Endodermal cell (in vitro differentiated cells): ENCODE data around the gene PDLIM4. TPM values are rescaled to one million over a fixed set of nuclear protein-coding genes. Genes with fewer than 3 reads are reported as not detected.

Source experiments
- DNase-seq: peaks from one replicate; pipeline ENCODE4 v3.0.0-alpha.2; 2017
- H3K27ac ChIP-seq: 2 replicates; pipeline ENCODE4 v1.5.1; 2013; ENCODE audit warnings: mild to moderate bottlenecking, low read depth, low read length, moderate library complexity
- H3K27me3 ChIP-seq: 2 replicates; pipeline ENCODE4 v1.6.1; 2013; ENCODE audit warnings: mild to moderate bottlenecking, low read length, moderate library complexity; ENCODE audit not compliant: insufficient read depth, control insufficient read depth, poor library complexity, severe bottlenecking
- H3K36me3 ChIP-seq: 2 replicates; pipeline ENCODE4 v1.7.0; 2013; ENCODE audit warnings: mild to moderate bottlenecking, low read length, moderate library complexity; ENCODE audit not compliant: control insufficient read depth, insufficient read depth
- H3K4me1 ChIP-seq: one replicate; pipeline ENCODE4 v1.7.0; 2013; ENCODE audit warnings: low read length; ENCODE audit not compliant: control insufficient read depth, insufficient read depth
- H3K4me3 ChIP-seq: 2 replicates; pipeline ENCODE4 v1.5.1; 2013; ENCODE audit warnings: mild to moderate bottlenecking, low read length, moderate library complexity
- H3K9ac ChIP-seq: 2 replicates; pipeline ENCODE4 v1.6.1; 2013; ENCODE audit warnings: mild to moderate bottlenecking, low read length, moderate library complexity; ENCODE audit not compliant: poor library complexity, severe bottlenecking; ENCODE audit errors: extremely low read depth
- H3K9me3 ChIP-seq: 2 replicates; pipeline ENCODE4 v1.6.1; 2013; ENCODE audit warnings: mild to moderate bottlenecking, low read length, moderate library complexity; ENCODE audit not compliant: control insufficient read depth
- H3K27ac Mint-ChIP-seq: 2 replicates; pipeline ENCODE4 v1.8.0; 2020; ENCODE audit warnings: mixed read lengths
- H3K27me3 Mint-ChIP-seq: 2 replicates; pipeline ENCODE4 v1.8.0; 2021; ENCODE audit warnings: mild to moderate bottlenecking, mixed read lengths; ENCODE audit not compliant: insufficient read depth
- H3K36me3 Mint-ChIP-seq: 2 replicates; pipeline ENCODE4 v1.8.0; 2020; ENCODE audit warnings: low read depth, mixed read lengths
- H3K4me1 Mint-ChIP-seq: 2 replicates; pipeline ENCODE4 v1.8.0; 2020; ENCODE audit warnings: mixed read lengths
- H3K4me3 Mint-ChIP-seq: 2 replicates; pipeline ENCODE4 v1.8.0; 2020; ENCODE audit warnings: mild to moderate bottlenecking, moderate library complexity, mixed read lengths
- H3K9me3 Mint-ChIP-seq: 2 replicates; pipeline ENCODE4 v1.8.0; 2020; ENCODE audit warnings: mild to moderate bottlenecking, mixed read lengths
- CTCF ChIP-seq: fragments of 200-600 bp; sonication (generic); conservative IDR thresholded peaks from 2 replicates; pipeline ENCODE4 v1.5.0; 2021; ENCODE audit warnings: antibody characterized with exemption, mild to moderate bottlenecking
- WGBS, 2 experiments: methylation state at CpG; one replicate each; pipeline versions ENCODE4 v1.1.5 to v1.1.7; 2013; ENCODE audit warnings: missing lambda C conversion rate in 2 of 2, mixed read lengths in 1 of 2; ENCODE audit not compliant: insufficient coverage in 1 of 2, insufficient read length in 1 of 2; 5-methylcytosine and 5-hydroxymethylcytosine counted together
- total RNA-seq, 2 donors: library from RNA; stranded (reverse); fragmentation: NEBNext Ultra II Directional in 1 of 2; extraction: Animal tissue kit (Norgen Biotek cat#: 25700) in 1 of 2; gene quantifications; 2 replicates in 1 of 2; 3 replicates in 1 of 2; pipeline ENCODE4 v1.2.1, GENCODE V29; 2021

PDLIM4 gene
- total RNA-seq, 2 donors from 2014 or later: 9.0 to 11.2 TPM

- no peak for DNase-seq
- H3K36me3 Mint-ChIP-seq: no peaks in the 10 kb centered on the region
- no peaks in the 10 kb centered on the region for H3K27me3 ChIP-seq
- no peaks in the 10 kb centered on the region for H3K9me3 ChIP-seq
- H3K4me3 Mint-ChIP-seq: no peak overlapping the region
- no peak overlapping the region for H3K27ac ChIP-seq
- H3K27ac Mint-ChIP-seq: no peak overlapping the region
- H3K36me3 ChIP-seq: no peaks in the 10 kb centered on the region
- no peaks in the 10 kb centered on the region for H3K4me1 Mint-ChIP-seq
- peaks cover 3% of the 10 kb centered on the region for H3K27me3 Mint-ChIP-seq
- H3K4me1 ChIP-seq: no peaks in the 10 kb centered on the region
- no peak for TF ChIP-seq CTCF
- no peaks in the 10 kb centered on the region for H3K9me3 Mint-ChIP-seq
- H3K9ac ChIP-seq: no peak overlapping the region
- WGBS, 2 experiments: 92 to 96% methylated on average over 4 of the region's 4 CpGs
- H3K4me3 ChIP-seq: no peak overlapping the region
Measured at GRCh38 chr5:132313366-132313765, 55.9 kb downstream of the PDLIM4 start.

DNA sequence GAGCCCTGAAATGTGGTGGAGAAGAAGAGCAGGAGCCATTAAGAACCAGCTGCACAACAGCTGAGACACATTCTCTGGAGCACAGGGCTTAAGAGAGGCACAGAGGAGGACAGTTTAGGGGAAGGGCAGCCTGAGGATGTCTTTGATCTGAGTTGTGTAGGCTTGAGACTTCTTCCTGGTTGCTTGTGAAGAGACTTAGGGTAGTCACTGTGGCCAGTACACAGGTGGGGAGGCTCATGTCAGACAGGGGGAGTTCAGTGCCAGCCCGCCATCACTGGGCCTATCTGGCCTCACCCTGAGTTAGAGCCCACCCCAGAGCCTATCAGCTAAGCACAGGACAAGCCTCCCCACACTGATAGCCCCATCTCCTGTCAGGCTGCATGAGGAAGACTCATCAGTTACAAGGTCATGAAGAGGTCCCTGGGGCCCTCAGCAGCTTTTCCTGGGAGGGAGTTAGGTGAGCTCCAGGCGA lies 56.5 kb downstream of the PDLIM4 start:
- no peaks in the 10 kb centered on the region for H3K9me3 ChIP-seq
- Mint-ChIP-seq H3K4me3 (no peak overlapping the region), H3K36me3 (no peaks in the 10 kb centered on the region), H3K9me3 (no peaks in the 10 kb centered on the region), H3K27ac (no peak overlapping the region), H3K4me1 (no peaks in the 10 kb centered on the region), H3K27me3 (peaks cover 3% of the 10 kb centered on the region)
- H3K27me3 ChIP-seq: no peaks in the 10 kb centered on the region
- no peak for DNase-seq
- TF ChIP-seq CTCF: no peak
- H3K9ac ChIP-seq: no peak overlapping the region
- H3K27ac ChIP-seq: no peak overlapping the region
- WGBS, 2 experiments: 89 to 100% methylated on average over 1 to 2 of the region's 2 CpGs
- H3K4me1 ChIP-seq: no peaks in the 10 kb centered on the region
- no peaks in the 10 kb centered on the region for H3K36me3 ChIP-seq
- H3K4me3 ChIP-seq: no peak overlapping the region

GRCh38 chr5:132315529-132316067 lies 58.1 kb downstream of the PDLIM4 start:
- H3K27me3 ChIP-seq: no peaks in the 10 kb centered on the region
- H3K9ac ChIP-seq: no peak overlapping the region
- no peaks in the 10 kb centered on the region for H3K4me1 Mint-ChIP-seq
- peaks cover 3% of the 10 kb centered on the region for H3K27me3 Mint-ChIP-seq
- 72 to 91% methylated on average over 3 to 5 of the region's 5 CpGs for WGBS, 2 experiments
- peak; percentile 39 for TF ChIP-seq CTCF
- no peak overlapping the region for H3K27ac Mint-ChIP-seq
- H3K9me3 ChIP-seq: no peaks in the 10 kb centered on the region
- no peaks in the 10 kb centered on the region for H3K4me1 ChIP-seq
- no peaks in the 10 kb centered on the region for H3K36me3 ChIP-seq
- no peak overlapping the region for H3K4me3 ChIP-seq
- no peak for DNase-seq
- H3K27ac ChIP-seq: no peak overlapping the region
- no peaks in the 10 kb centered on the region for H3K36me3 Mint-ChIP-seq
- H3K9me3 Mint-ChIP-seq: no peaks in the 10 kb centered on the region
- no peak overlapping the region for H3K4me3 Mint-ChIP-seq
